ENCODE data around the gene FLG2.

DNA sequence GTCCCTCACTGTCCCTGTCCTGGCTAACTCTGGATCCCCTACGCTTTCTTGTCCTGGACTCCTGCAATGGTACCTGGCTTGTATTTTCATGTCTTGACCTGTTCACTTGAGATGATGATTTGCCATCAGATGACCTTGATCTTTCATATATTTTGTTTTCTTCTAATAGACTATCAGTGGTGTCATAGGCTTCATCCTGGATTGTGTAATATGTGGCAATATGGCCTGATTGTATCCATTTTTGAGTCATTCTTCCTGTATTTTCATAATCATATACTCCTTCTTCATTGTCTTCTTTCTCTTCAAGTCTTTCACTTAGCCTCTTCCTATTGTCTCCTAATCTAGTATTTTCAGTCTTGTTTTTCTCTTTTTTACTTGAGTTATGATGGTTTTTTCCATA, 45.8 kb downstream of the FLG2 start:
- no peak for TF ChIP-seq CTCF (IDR thresholded peaks at IDR 0.05)
- no peak for TF ChIP-seq POLR2A (IDR thresholded peaks at IDR 0.05)

Data from prostate gland (tissue), 2 donors.